GM23338 (cell line): Measurements from ENCODE around the gene TP53I13. TPM values are rescaled to one million over a fixed set of nuclear protein-coding genes. Genes with fewer than 3 reads are reported as not detected.

ENCODE experiments used
- ATAC-seq: fragments of 200-7000 bp; cut with Tn5 transposase; 3 replicates; pipeline ENCODE4 v1.9.1; 2020
- DNase-seq: peaks from one replicate; pipeline ENCODE4 v3.0.0-alpha.2; 2015; ENCODE audit warnings: low spot score
- H2AFZ ChIP-seq: fragments of 200-600 bp; sonication (generic); 2 replicates; pipeline ENCODE4 v1.8.0; 2016; ENCODE audit warnings: antibody characterized with exemption, mild to moderate bottlenecking, moderate library complexity
- H3F3A ChIP-seq: fragments of 200-600 bp; sonication (generic); replicated peaks from 2 replicates; pipeline ENCODE4 v1.8.0; 2017; ENCODE audit warnings: antibody characterized with exemption, mixed run types, low read depth
- H3K27ac ChIP-seq: fragments of 200-600 bp; sonication (generic); 2 replicates; pipeline ENCODE4 v1.6.1; 2016; ENCODE audit warnings: low read depth
- H3K27me3 ChIP-seq: fragments of 200-600 bp; sonication (generic); 2 replicates; pipeline ENCODE4 v1.8.0; 2016; ENCODE audit warnings: mild to moderate bottlenecking, mixed run types, moderate library complexity; ENCODE audit not compliant: insufficient read depth
- H3K36me3 ChIP-seq: fragments of 200-600 bp; sonication (generic); 2 replicates; pipeline ENCODE4 v1.8.0; 2016; ENCODE audit warnings: mild to moderate bottlenecking; ENCODE audit not compliant: insufficient read depth
- H3K4me1 ChIP-seq: fragments of 200-600 bp; sonication (generic); 2 replicates; pipeline ENCODE4 v1.8.0; 2016; ENCODE audit warnings: mild to moderate bottlenecking, moderate library complexity; ENCODE audit not compliant: insufficient read depth
- H3K4me2 ChIP-seq: fragments of 200-600 bp; sonication (generic); 2 replicates; pipeline ENCODE4 v1.7.1; 2017; ENCODE audit warnings: mixed run types
- H3K4me3 ChIP-seq: fragments of 200-600 bp; sonication (generic); 2 replicates; pipeline ENCODE4 v1.6.1; 2016; ENCODE audit warnings: mixed run types
- H3K79me2 ChIP-seq: fragments of 200-600 bp; sonication (generic); replicated peaks from 2 replicates; pipeline ENCODE4 v1.8.0; 2017; ENCODE audit warnings: mild to moderate bottlenecking; ENCODE audit not compliant: insufficient read depth
- H3K9me2 ChIP-seq: fragments of 200-600 bp; sonication (generic); 2 replicates; pipeline ENCODE4 v1.8.0; 2017; ENCODE audit not compliant: insufficient read depth
- H4K20me1 ChIP-seq: fragments of 200-600 bp; sonication (generic); replicated peaks from 2 replicates; pipeline ENCODE4 v1.8.0; 2017; ENCODE audit warnings: mild to moderate bottlenecking; ENCODE audit not compliant: insufficient read depth
- H3K27ac Mint-ChIP-seq: 2 replicates; pipeline ENCODE4 v1.8.0; 2020; ENCODE audit warnings: inconsistent platforms, mild to moderate bottlenecking, moderate library complexity, mixed read lengths
- H3K27me3 Mint-ChIP-seq: 3 replicates; pipeline ENCODE4 v1.8.0; 2022; ENCODE audit warnings: low read depth, mild to moderate bottlenecking, moderate library complexity, mixed read lengths, inconsistent platforms; ENCODE audit not compliant: insufficient read depth, poor library complexity
- H3K36me3 Mint-ChIP-seq: 3 replicates; pipeline ENCODE4 v1.8.0; 2021; ENCODE audit warnings: low read depth, mild to moderate bottlenecking, inconsistent platforms, moderate library complexity, mixed read lengths
- H3K4me1 Mint-ChIP-seq: 3 replicates; pipeline ENCODE4 v1.8.0; 2020; ENCODE audit warnings: mild to moderate bottlenecking, inconsistent platforms, mixed read lengths
- H3K4me3 Mint-ChIP-seq: 3 replicates; pipeline ENCODE4 v1.8.0; 2021; ENCODE audit warnings: moderate library complexity, mild to moderate bottlenecking, inconsistent platforms, mixed read lengths
- H3K9me3 Mint-ChIP-seq: 3 replicates; pipeline ENCODE4 v1.8.0; 2020; ENCODE audit warnings: moderate library complexity, mild to moderate bottlenecking, inconsistent platforms, mixed read lengths
- EZH2 ChIP-seq: fragments of 200-600 bp; sonication (generic); IDR thresholded peaks from one replicate; pipeline ENCODE4 v1.8.0; 2017; ENCODE audit warnings: antibody characterized with exemption, mild to moderate bottlenecking, low read depth; ENCODE audit not compliant: unreplicated experiment
- EZH2phosphoT487 ChIP-seq: fragments of 200-600 bp; sonication (generic); IDR thresholded peaks from one replicate; pipeline ENCODE4 v1.8.1; 2018; ENCODE audit warnings: antibody characterized with exemption; ENCODE audit not compliant: unreplicated experiment
- JUNB ChIP-seq: IDR thresholded peaks from one replicate; pipeline ENCODE4 v1.6.1; 2016; ENCODE audit warnings: antibody characterized with exemption; ENCODE audit not compliant: unreplicated experiment
- NANOG ChIP-seq: IDR thresholded peaks from 2 replicates; pipeline ENCODE4 v1.6.1; 2016; ENCODE audit warnings: antibody characterized with exemption, borderline replicate concordance
- POLR2AphosphoS5 ChIP-seq: IDR thresholded peaks from 2 replicates; pipeline ENCODE4 v1.6.1; 2016; ENCODE audit warnings: antibody characterized with exemption, low read depth
- STAT1 ChIP-seq: IDR thresholded peaks from one replicate; pipeline ENCODE4 v1.6.1; 2016; ENCODE audit warnings: antibody characterized with exemption; ENCODE audit not compliant: unreplicated experiment
- ZNF114 ChIP-seq: fragments of 250-450 bp; sonication (Bioruptor Pico); IDR thresholded peaks from 2 replicates; pipeline ENCODE4 v1.5.0; 2020; ENCODE audit warnings: mild to moderate bottlenecking, moderate library complexity
- polyA plus RNA-seq: library from polyadenylated mRNA; unstranded; fragments of >200 nt; fragmentation: Nextera tagmentation; extraction: Ambion mirVana; gene quantifications from 2 replicates; pipeline ENCODE4 v1.2.1, GENCODE V29; 2016
- total RNA-seq: library from RNA; depleted of rRNA; stranded (reverse); fragments of >200 nt; shearing (Covaris generic); gene quantifications from 2 replicates; pipeline ENCODE4 v1.2.3, GENCODE V29; 2014
- TF ChIP-seq, protein P1 (sequence below): IDR thresholded peaks from one replicate; pipeline ENCODE4 v1.6.1; 2018; ENCODE audit warnings: antibody characterized with exemption; ENCODE audit not compliant: unreplicated experiment
- TF ChIP-seq, protein P2 (sequence below): fragments of 250-450 bp; sonication (Bioruptor Pico); IDR thresholded peaks from 2 replicates; pipeline ENCODE4 v1.5.0; 2020; ENCODE audit warnings: mild to moderate bottlenecking, moderate library complexity
- TF ChIP-seq, protein P3 (sequence below), 2 experiments: fragments of 200-600 bp in 1 of 2; sonication (generic) in 1 of 2; conservative IDR thresholded peaks; 2 replicates each; pipeline versions ENCODE4 v1.5.1 to v1.6.1; 2016 to 2017; ENCODE audit warnings: antibody characterized with exemption in 2 of 2, low read depth in 2 of 2, mild to moderate bottlenecking in 2 of 2, moderate library complexity in 1 of 2

The TP53I13 gene
- total and polyA plus RNA-seq, 2 experiments from 2014 or later = 21.0 to 38.9 TPM

DNA sequence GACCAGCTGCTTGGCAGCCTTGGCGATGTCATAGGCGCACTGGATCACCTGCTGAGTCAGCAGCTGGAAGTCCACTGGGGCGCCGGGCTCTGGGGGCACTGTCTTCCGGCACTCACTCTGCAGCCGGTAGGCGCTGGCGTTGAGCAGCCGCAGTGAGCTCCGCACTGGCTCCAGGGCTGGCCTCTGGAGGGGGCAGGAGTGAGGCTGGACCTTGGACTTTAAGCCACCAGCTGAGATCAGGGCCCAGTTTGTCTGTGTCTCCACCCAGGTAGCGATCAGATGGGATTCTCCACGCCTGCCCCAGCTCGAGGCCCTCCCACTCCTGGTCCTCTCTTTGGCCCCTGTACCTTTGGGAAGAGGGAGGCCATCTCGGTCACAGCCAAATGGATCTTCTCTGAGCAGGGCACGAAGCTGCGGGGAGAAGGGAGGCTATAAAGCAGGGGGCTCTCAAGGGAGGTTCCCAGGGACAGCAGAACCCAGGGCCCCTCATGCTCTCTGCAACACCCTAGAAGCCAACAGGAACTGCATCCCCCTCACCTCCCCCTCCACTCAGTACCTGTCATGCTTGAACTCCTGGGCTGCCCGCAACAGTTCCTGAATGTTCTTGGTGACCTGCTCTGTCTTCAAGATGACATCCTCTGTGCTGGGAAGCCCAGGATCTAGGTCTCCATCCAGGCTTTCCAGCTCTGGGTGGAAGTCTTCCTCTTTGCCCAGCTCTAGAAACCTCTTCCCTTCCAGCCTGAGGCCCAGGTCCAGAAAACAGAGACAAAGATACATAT is 6.4 kb downstream of the TP53I13 start (continued):
- TF ChIP-seq, protein P1, sequence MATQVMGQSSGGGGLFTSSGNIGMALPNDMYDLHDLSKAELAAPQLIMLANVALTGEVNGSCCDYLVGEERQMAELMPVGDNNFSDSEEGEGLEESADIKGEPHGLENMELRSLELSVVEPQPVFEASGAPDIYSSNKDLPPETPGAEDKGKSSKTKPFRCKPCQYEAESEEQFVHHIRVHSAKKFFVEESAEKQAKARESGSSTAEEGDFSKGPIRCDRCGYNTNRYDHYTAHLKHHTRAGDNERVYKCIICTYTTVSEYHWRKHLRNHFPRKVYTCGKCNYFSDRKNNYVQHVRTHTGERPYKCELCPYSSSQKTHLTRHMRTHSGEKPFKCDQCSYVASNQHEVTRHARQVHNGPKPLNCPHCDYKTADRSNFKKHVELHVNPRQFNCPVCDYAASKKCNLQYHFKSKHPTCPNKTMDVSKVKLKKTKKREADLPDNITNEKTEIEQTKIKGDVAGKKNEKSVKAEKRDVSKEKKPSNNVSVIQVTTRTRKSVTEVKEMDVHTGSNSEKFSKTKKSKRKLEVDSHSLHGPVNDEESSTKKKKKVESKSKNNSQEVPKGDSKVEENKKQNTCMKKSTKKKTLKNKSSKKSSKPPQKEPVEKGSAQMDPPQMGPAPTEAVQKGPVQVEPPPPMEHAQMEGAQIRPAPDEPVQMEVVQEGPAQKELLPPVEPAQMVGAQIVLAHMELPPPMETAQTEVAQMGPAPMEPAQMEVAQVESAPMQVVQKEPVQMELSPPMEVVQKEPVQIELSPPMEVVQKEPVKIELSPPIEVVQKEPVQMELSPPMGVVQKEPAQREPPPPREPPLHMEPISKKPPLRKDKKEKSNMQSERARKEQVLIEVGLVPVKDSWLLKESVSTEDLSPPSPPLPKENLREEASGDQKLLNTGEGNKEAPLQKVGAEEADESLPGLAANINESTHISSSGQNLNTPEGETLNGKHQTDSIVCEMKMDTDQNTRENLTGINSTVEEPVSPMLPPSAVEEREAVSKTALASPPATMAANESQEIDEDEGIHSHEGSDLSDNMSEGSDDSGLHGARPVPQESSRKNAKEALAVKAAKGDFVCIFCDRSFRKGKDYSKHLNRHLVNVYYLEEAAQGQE = no peak
- no peak for TF ChIP-seq NANOG
- TF ChIP-seq EZH2 = no peak

DNA sequence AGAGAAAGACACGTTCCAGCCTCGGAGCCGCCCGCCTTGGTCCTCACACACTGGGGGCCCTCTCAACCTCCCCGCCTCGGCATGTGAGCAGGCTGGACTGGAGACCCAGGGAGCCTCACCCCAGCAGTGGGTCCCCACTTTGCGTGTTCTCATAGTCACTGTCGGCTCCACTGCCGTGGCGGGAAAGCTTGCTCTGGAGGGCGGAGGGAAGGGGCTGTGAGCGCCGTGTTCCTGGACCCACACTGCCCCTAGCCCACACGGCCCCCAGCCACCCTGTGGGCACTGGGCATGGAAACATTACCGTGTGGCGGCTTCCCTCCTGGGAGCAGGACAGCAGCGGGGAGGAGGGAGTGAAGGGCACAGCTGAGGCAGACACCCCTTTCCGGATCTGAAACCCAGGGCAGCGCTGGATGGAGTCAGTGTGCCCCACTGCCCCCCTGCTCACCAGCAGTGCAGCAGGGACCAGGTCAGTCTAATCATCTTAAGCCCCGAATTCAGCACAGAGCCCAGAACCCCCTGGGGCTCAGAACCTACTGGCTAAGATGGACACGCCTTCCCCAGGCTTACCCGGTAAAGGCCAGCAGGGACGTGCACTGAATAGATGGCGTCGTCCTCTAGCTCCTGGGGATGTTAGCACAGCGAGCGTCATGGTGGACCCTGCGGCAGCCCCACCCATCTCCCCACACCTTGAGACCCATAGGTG is 7.2 kb downstream of the TP53I13 start:
- 0 out of 2 replicates have a peak, but pooled peaks cover 15% of the 10 kb centered on the region for H3F3A ChIP-seq
- no peak overlapping the region for H3K4me2 ChIP-seq
- H3K4me3 ChIP-seq = no peak overlapping the region
- Mint-ChIP-seq H3K9me3 (no peaks in the 10 kb centered on the region), H3K27ac (no peak overlapping the region), H3K4me3 (no peak overlapping the region), H3K4me1 (peaks cover 13% of the 10 kb centered on the region), H3K27me3 (peaks cover 12% of the 10 kb centered on the region), H3K36me3 (peaks cover 22% of the 10 kb centered on the region)
- H3K4me1 ChIP-seq = no peaks in the 10 kb centered on the region
- H3K27me3 ChIP-seq = 0 out of 2 replicates have a peak, but pooled peaks cover 10% of the 10 kb centered on the region
- DNase-seq = no peak
- no peaks in the 10 kb centered on the region for H3K79me2 ChIP-seq
- no peak overlapping the region for H3K27ac ChIP-seq
- no peaks in the 10 kb centered on the region; the same call in 1 of the 2 replicates for H3K36me3 ChIP-seq
- no peak for ATAC-seq
- H3K9me2 ChIP-seq = no peaks in the 10 kb centered on the region
- H4K20me1 ChIP-seq = peaks cover 4% of the 10 kb centered on the region; the same call in 1 of the 2 replicates
- H2AFZ ChIP-seq = no peak overlapping the region
- TF ChIP-seq POLR2AphosphoS5 (no peak), JUNB (no peak), NANOG (no peak), ZNF114 (no peak), STAT1 (no peak), EZH2 (no peak), EZH2phosphoT487 (no peak)
- TF ChIP-seq, protein P2, sequence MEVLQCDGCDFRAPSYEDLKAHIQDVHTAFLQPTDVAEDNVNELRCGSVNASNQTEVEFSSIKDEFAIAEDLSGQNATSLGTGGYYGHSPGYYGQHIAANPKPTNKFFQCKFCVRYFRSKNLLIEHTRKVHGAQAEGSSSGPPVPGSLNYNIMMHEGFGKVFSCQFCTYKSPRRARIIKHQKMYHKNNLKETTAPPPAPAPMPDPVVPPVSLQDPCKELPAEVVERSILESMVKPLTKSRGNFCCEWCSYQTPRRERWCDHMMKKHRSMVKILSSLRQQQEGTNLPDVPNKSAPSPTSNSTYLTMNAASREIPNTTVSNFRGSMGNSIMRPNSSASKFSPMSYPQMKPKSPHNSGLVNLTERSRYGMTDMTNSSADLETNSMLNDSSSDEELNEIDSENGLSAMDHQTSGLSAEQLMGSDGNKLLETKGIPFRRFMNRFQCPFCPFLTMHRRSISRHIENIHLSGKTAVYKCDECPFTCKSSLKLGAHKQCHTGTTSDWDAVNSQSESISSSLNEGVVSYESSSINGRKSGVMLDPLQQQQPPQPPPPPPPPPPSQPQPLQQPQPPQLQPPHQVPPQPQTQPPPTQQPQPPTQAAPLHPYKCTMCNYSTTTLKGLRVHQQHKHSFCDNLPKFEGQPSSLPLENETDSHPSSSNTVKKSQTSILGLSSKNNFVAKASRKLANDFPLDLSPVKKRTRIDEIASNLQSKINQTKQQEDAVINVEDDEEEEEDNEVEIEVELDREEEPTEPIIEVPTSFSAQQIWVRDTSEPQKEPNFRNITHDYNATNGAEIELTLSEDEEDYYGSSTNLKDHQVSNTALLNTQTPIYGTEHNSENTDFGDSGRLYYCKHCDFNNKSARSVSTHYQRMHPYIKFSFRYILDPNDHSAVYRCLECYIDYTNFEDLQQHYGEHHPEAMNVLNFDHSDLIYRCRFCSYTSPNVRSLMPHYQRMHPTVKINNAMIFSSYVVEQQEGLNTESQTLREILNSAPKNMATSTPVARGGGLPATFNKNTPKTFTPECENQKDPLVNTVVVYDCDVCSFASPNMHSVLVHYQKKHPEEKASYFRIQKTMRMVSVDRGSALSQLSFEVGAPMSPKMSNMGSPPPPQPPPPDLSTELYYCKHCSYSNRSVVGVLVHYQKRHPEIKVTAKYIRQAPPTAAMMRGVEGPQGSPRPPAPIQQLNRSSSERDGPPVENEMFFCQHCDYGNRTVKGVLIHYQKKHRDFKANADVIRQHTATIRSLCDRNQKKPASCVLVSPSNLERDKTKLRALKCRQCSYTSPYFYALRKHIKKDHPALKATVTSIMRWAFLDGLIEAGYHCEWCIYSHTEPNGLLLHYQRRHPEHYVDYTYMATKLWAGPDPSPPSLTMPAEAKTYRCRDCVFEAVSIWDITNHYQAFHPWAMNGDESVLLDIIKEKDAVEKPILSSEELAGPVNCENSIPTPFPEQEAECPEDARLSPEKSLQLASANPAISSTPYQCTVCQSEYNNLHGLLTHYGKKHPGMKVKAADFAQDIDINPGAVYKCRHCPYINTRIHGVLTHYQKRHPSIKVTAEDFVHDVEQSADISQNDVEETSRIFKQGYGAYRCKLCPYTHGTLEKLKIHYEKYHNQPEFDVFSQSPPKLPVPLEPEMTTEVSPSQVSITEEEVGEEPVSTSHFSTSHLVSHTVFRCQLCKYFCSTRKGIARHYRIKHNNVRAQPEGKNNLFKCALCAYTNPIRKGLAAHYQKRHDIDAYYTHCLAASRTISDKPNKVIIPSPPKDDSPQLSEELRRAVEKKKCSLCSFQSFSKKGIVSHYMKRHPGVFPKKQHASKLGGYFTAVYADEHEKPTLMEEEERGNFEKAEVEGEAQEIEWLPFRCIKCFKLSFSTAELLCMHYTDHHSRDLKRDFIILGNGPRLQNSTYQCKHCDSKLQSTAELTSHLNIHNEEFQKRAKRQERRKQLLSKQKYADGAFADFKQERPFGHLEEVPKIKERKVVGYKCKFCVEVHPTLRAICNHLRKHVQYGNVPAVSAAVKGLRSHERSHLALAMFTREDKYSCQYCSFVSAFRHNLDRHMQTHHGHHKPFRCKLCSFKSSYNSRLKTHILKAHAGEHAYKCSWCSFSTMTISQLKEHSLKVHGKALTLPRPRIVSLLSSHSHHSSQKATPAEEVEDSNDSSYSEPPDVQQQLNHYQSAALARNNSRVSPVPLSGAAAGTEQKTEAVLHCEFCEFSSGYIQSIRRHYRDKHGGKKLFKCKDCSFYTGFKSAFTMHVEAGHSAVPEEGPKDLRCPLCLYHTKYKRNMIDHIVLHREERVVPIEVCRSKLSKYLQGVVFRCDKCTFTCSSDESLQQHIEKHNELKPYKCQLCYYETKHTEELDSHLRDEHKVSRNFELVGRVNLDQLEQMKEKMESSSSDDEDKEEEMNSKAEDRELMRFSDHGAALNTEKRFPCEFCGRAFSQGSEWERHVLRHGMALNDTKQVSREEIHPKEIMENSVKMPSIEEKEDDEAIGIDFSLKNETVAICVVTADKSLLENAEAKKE (CRISPR knock-in tag) = no peak
- TF ChIP-seq, protein P3, sequence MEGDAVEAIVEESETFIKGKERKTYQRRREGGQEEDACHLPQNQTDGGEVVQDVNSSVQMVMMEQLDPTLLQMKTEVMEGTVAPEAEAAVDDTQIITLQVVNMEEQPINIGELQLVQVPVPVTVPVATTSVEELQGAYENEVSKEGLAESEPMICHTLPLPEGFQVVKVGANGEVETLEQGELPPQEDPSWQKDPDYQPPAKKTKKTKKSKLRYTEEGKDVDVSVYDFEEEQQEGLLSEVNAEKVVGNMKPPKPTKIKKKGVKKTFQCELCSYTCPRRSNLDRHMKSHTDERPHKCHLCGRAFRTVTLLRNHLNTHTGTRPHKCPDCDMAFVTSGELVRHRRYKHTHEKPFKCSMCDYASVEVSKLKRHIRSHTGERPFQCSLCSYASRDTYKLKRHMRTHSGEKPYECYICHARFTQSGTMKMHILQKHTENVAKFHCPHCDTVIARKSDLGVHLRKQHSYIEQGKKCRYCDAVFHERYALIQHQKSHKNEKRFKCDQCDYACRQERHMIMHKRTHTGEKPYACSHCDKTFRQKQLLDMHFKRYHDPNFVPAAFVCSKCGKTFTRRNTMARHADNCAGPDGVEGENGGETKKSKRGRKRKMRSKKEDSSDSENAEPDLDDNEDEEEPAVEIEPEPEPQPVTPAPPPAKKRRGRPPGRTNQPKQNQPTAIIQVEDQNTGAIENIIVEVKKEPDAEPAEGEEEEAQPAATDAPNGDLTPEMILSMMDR (conservative IDR thresholded peaks at IDR 0.05; ENCODE audit: low read depth in 2 of 2) = no peak
